NOMO-1 treated with dmso at 0.1 percent for 144 hours (cell line): Measurements from ENCODE around the gene ITGB7.

ENCODE experiments used
- DNase-seq: peaks from one replicate; lab custom pipeline; 2025; ENCODE audit not compliant: unreplicated experiment; lab: John Stamatoyannopoulos, UW

Gene ITGB7

GRCh38 chr12:53159195-53159839 lies 47.7 kb downstream of the ITGB7 start:
- peak; percentile 49 for DNase-seq

- no peak for DNase-seq
Observed at GRCh38 chr12:53152390-53152789, 54.7 kb downstream of the ITGB7 start.

DNA sequence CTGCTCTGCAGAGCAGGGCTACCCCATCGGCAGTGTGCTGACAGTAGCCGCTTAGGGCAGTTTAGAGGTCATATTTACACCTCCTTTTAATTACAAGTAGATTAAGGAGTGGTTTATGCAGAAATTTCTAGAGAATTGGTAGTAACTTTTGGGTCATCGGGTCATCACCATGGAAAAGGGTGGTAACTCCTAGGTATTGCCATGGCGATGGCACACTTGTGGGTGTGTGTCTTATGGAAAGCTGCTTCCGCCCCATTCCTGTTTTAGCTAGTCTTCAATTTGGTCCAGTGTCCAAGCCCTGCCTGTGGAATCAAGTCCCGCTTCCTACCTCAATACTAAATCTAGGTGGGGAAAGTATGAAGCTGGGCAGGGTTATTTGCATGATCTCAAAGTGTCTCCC lies 56.0 kb downstream of the ITGB7 start:
- DNase-seq = no peak

DNA sequence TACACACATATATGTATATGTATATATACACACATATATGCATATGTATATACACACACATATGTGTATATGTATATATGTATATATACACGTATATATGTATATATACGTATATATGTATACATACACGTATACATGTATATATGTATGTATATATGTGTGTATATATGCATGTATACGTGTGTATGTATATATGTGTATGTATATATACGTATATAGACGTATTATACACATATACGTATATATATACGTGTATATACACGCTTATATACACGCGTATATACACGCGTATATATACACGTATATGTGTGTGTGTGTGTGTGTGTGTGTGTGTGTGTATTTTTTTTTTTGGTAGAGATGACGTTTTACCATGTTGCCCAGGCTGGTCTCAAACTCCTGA lies 59.4 kb downstream of the ITGB7 start:
- no peak for DNase-seq

- no peak for DNase-seq
Observed at GRCh38 chr12:53147181-53147580, 59.9 kb downstream of the ITGB7 start.

DNA sequence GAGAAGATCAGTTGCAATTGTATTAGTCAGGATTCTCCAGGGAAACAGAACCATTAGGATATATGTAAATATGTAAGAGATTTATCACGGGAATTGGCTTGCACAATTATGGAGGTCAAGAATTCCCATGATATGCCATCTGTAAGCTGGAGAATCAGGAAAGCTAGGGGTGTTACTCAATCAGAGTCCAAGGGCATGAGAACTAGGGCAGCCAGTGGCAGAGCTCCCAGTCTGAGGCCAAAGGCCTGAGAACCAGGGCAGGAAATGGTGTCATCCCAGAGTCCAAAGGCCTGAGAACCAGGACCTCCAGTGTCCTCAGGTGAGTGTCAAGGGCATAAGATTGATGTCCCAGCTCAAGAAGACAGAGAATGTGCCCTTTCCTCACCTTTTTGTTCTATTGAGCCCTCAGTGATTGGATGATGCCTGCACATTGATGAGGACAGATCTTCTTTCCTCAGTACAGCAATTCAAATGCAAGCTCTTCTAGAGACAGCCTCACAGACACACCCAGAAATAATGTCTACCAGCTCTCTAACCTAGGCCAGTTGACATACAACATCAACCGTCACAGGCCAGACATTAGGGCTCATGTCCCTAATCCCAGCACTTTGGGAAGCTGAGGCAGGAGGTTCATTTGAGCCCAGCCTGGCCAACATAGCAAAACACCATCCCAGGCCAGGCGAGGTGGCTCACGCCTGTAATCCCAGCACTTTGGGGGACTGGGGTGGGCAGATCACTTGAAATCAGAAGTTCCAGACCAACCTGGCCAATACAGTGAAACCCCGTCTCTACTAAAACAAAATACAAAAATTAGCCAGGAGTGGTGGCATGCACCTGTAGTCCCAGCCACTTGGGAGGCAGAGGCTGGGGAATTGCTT lies 61.4 kb downstream of the ITGB7 start:
- DNase-seq = no peak

DNA sequence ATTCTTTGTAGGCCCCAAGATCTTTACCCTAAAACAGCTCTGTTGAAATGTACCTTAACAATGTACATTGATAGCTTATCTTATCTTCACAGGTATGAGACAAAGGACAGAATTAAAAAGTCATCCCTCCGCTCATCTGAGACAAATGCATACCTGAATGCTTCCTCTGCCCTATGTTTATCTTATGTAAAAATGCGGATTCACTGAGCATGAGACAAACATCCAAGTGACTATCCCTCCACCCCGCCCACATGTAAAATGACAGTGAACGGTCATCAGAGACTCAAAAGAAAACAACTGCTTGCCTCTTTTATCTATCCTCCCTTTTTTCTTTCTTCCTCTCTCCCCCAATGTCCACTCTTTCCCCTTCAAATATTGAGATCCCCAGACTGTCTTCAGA lies 63.7 kb downstream of the ITGB7 start:
- DNase-seq = no peak
